ENCODE data around the gene RPSA. TPM values are rescaled to one million over a fixed set of nuclear protein-coding genes. Genes with fewer than 3 reads are reported as not detected.
"Not testable (repeated sequence)": the region's sequence is repeated elsewhere in the genome, so short reads cannot be mapped to it uniquely, and the experiment has no call there.

Gene RPSA
- total RNA-seq, 8 experiments from 2014 or later: 912 to 1,578 (median 1,429) TPM

DNA sequence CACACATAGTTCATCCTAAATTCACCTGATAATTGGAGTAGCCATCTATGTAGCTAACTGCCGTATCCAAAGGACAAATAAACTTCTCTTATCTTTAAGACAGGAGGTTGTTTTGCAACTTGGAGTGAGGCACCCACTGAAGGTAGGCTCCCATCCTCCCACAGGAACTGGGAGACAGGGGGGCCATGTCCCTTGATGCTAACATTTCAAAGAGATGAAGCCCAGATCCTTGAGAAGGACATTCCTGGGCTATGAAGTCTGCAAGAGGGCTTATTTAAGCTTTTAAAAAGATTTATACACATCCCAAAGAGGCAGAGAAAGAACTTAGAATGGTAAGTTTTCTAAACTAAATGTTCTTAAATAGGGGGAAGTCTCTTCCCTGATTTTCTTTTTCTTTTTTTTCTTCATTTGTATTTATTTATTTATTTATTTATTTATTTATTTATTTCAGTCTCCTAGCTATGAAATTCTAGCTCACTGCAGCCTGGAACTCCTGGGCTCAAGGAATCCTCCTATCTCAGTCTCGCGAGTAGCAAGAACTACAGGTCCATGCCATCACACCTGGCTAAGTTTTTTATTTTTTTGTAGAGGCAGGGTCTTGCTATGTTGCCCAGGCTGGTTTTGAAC lies 48.2 kb downstream of the RPSA start:
- no peak for ATAC-seq (replicated peaks in 6 of 8)
- WGBS, 10 experiments: 7 to 100% (median 63%) methylated on average over 1 to 2 of the region's 3 CpGs
- Histone ChIP-seq H3K4me3 (no peak overlapping the region), H3K27ac (no peak overlapping the region), H3K4me1 (replicated peaks in 1 of 2) (no peaks in the 10 kb centered on the region)
- in situ Hi-C loops (cut with MboI; ENCODE audit: low pct_unique_long_range_greater_than_20kb in 2 of 9, low sequenced_read_pairs in 9 of 9, unreplicated experiment in 9 of 9): no loop called here

DNA sequence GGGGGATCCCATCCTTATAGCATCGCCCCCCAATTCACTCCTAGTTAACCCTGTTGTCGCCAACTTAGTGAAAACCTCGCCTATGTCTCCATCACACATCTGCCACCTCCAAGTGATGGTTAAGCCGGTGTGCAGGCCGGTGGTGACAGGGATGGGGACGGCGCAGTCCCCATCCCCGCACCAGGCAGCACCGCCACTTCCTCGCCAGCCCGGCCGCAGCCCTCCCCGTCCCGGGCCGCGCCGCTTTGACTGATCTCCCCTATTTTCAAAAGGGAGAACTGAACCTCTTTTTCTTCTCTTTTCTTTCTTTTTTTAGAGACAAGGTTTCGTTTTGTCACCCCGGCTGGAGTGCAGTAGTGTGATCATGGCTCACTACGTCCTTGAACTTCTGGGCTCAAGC lies 49.6 kb downstream of the RPSA start:
- H3K4me3 ChIP-seq: no peak overlapping the region
- WGBS, 10 experiments: 36 to 100% (median 92%) methylated on average over 2 to 18 of the region's 20 CpGs; no CpG with 5 or more reads in 5 of the 10 experiments
- in situ Hi-C loops (cut with MboI; ENCODE audit: low pct_unique_long_range_greater_than_20kb in 2 of 9, low sequenced_read_pairs in 9 of 9, unreplicated experiment in 9 of 9): no loop called here
- ATAC-seq (replicated peaks in 6 of 8): no peak
- no peak overlapping the region for H3K27ac ChIP-seq
- no peaks in the 10 kb centered on the region for H3K4me1 ChIP-seq (replicated peaks in 1 of 2)

DNA sequence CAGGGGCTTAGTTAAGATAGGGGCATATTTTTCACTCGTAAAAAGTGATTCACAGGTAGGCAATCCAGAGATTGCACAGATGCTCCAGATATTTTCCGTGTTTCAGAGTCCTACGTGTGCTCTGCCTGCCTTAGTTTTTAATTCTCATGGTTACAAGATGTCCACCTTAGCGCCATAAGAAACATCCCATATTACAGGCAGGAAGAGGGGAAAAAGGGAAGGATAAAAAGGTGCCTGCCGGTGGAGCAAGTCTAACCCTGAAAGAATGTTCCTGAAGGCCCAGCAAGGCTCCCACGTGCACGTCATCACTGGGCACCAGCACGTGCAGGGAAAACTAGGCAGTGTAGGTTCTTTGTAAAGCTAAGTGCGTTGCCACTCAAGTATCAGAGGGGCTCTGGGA lies 50.8 kb downstream of the RPSA start:
- Histone ChIP-seq H3K27ac (no peak overlapping the region), H3K4me1 (replicated peaks in 1 of 2) (no peaks in the 10 kb centered on the region), H3K4me3 (no peak overlapping the region)
- in situ Hi-C loops (cut with MboI; ENCODE audit: low pct_unique_long_range_greater_than_20kb in 2 of 9, low sequenced_read_pairs in 9 of 9, unreplicated experiment in 9 of 9): no loop called here
- WGBS, 10 experiments: 21 to 93% (median 76%) methylated on average over 3 to 8 of the region's 9 CpGs
- ATAC-seq (replicated peaks in 6 of 8): no peak

DNA sequence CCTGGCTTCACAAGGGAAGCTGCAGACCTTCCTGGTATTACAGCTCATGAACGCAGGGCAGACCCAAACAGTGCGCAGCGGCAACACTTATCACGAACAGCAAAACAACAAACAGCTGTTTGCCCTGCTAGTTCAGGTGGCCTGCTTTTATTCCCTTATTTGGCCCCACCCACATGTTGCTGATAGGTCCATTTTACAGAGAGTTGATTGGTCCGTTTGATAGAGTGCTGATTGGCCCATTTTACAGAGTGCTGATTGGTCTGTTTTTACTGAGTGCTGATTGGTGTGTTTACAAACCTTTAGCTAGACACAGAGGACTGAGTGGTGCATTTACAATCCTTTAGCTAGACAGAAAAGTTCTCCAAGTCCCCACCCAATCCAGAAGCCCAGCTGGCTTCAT lies 52.1 kb downstream of the RPSA start:
- WGBS, 10 experiments: 56 to 87% (median 71%) methylated on average over 3 to 5 of the region's 5 CpGs; no CpG with 5 or more reads in 2 of the 10 experiments
- in situ Hi-C loops (cut with MboI; ENCODE audit: low pct_unique_long_range_greater_than_20kb in 2 of 9, low sequenced_read_pairs in 9 of 9, unreplicated experiment in 9 of 9); H3K27ac ChIP-seq; H3K4me3 ChIP-seq; ATAC-seq (replicated peaks in 6 of 8); H3K4me1 ChIP-seq (replicated peaks in 1 of 2): not testable (repeated sequence)

DNA sequence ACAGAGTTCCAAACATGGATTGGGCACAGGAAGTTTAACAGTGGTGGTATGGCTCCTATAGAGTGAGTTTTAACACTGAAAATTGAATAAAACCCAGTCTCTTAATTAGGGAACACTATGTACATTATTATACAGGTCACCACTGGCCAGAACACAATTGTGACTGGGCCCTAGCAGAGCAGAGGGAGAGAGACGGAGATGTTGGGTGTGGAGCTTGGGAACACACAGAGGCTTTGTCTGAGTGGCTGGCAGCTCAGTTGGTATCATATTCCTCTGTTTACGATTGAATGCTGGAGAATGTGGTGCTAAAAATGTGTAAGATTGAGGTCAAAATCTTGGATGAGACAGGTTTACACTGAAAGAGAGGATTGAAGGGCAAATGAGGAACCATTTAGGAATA lies 54.2 kb downstream of the RPSA start:
- Histone ChIP-seq H3K4me3 (no peak overlapping the region), H3K27ac (no peak overlapping the region), H3K4me1 (replicated peaks in 1 of 2) (no peaks in the 10 kb centered on the region)
- in situ Hi-C loops (cut with MboI; ENCODE audit: low pct_unique_long_range_greater_than_20kb in 2 of 9, low sequenced_read_pairs in 9 of 9, unreplicated experiment in 9 of 9): no loop called here
- 0 to 90% (median 62%) methylated on average over 1 to 2 of the region's 2 CpGs; no CpG with 5 or more reads in 2 of the 10 experiments for WGBS, 10 experiments
- ATAC-seq (replicated peaks in 6 of 8): peak in 1 of 8 experiments; percentile 58

Other genes starting within 250 kb of the RPSA start
- gene XIRP1, start 214.1 kb upstream of the RPSA start, total RNA-seq: under 1 TPM; 0.05 to 0.66 (median 0.15) TPM
- under 1 TPM in 6 of 8 experiments, not detected in 2; 0.08 to 0.40 (median 0.19) TPM for gene CX3CR1, start 126.7 kb upstream of the RPSA start, total RNA-seq
- under 1 TPM in 2 of 8 experiments, not detected in 6; 0.27 to 0.35 TPM for gene CCR8, start 77.0 kb upstream of the RPSA start, total RNA-seq
- 10 to 100 TPM; 15.7 to 54.8 (median 25.2) TPM for gene SLC25A38, start 23.4 kb upstream of the RPSA start, total RNA-seq
- gene MOBP, start 61.0 kb downstream of the RPSA start, total RNA-seq: 1 to 10 TPM in 1 of 8 experiments, under 1 TPM in 6, not detected in 1; 0.05 to 1.2 (median 0.29) TPM